GM12892 (cell line): ENCODE data around the gene LRFN4.

Source experiments
- POLR2A ChIP-seq: IDR thresholded peaks from 2 replicates; pipeline ENCODE4 v1.6.1; 2011; ENCODE audit warnings: low read depth, low read length, control low read depth
- POLR2AphosphoS5 ChIP-seq: IDR thresholded peaks from 2 replicates; pipeline ENCODE4 v1.6.1; 2011; ENCODE audit warnings: low read depth, low read length, control low read depth
- TAF1 ChIP-seq: IDR thresholded peaks from 2 replicates; pipeline ENCODE4 v1.6.1; 2011; ENCODE audit warnings: low read depth, mild to moderate bottlenecking, control low read depth, low read length, borderline replicate concordance

DNA sequence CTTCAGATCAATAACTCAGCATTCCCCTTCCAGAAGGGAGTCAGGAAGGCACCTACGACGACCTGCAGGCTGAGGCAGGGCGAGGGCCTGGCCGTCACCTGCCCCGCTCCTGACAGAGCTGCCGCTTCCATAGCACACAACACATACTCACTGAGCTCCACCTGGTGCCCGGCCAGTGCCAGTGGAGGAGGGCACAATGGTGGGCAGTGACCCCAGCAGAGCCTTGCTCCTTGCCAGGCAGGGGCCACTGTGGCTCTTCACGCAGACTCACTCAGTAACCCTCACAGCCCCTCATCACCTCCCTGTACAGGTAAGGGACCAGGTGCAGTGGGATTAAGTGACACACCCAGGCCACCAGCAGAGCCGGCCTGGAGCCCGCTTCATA is 24.6 kb downstream of the LRFN4 start:
- TF ChIP-seq POLR2AphosphoS5 (no peak), POLR2A (no peak), TAF1 (no peak)
